Ovary (tissue), 9 donors: ENCODE measurements around the gene HIF1AN. TPM values are rescaled to one million over a fixed set of nuclear protein-coding genes. Genes with fewer than 3 reads are reported as not detected.

Experiments
- DNase-seq, 5 donors: peaks; one replicate each; pipeline ENCODE4 v3.0.0-alpha.2; 2019 to 2020
- H3K27ac ChIP-seq, 2 donors: fragments of 200-600 bp; one replicate each; pipeline versions ENCODE4 v1.5.1 to v1.8.0; 2019 to 2022
- H3K27me3 ChIP-seq: fragments of 200-600 bp; one replicate; pipeline ENCODE4 v1.8.0; 2022
- H3K36me3 ChIP-seq: fragments of 200-600 bp; sonication (generic); one replicate; pipeline ENCODE4 v1.5.1; 2019
- H3K4me1 ChIP-seq: one replicate; pipeline ENCODE4 v1.8.1; 2013; ENCODE audit warnings: mild to moderate bottlenecking, moderate library complexity; ENCODE audit not compliant: insufficient read depth
- H3K4me3 ChIP-seq: fragments of 200-600 bp; sonication (generic); one replicate; pipeline ENCODE4 v1.5.1; 2017
- H3K9me3 ChIP-seq, 2 donors: fragments of 200-600 bp in 1 of 2; sonication (generic) in 1 of 2; one replicate each; pipeline versions ENCODE4 v1.5.1 to v1.8.1; 2013 to 2019; ENCODE audit warnings: mild to moderate bottlenecking in 1 of 2, moderate library complexity in 1 of 2
- CTCF ChIP-seq, 3 donors: fragments of 450-650 bp in 2 of 3; fragments of 200-600 bp in 1 of 3; IDR thresholded peaks; one replicate each; pipeline versions ENCODE4 v1.5.1 to v1.8.0; 2016 to 2022; ENCODE audit warnings: antibody characterized with exemption in 3 of 3, mild to moderate bottlenecking in 1 of 3
- EP300 ChIP-seq: sonication (generic); formaldehyde crosslinking; IDR thresholded peaks from one replicate; pipeline ENCODE4 v1.6.1; 2017; ENCODE audit warnings: antibody characterized with exemption
- POLR2A ChIP-seq: fragments of 450-650 bp; IDR thresholded peaks from one replicate; pipeline ENCODE4 v1.6.1; 2017; ENCODE audit warnings: antibody characterized with exemption, mild to moderate bottlenecking, moderate library complexity
- WGBS, 3 donors: extraction: QIAGEN DNeasy Blood & Tissue Kit in 1 of 3; methylation state at CpG; one replicate each; pipeline versions ENCODE4 v1.1.5 to v1.1.7; 2013 to 2017; 5-methylcytosine and 5-hydroxymethylcytosine counted together
- intact Hi-C, 4 donors: fragments of 100-400 bp; cut with DNase I; formaldehyde crosslinking; loops; one replicate each; pipeline versions ENCODE4 v1.11.0 to v1.15.1; 2022 to 2023
- polyA plus RNA-seq, 2 donors: library from polyadenylated mRNA; stranded (reverse); fragments of 200-250 nt in 1 of 2; fragments of 350-450 nt in 1 of 2; fragmentation: Illumina TruSeq in 1 of 2; extraction: RNeasy Lipid Tissue Mini Kit (QIAGEN cat#74804) in 1 of 2; gene quantifications; one replicate each; pipeline ENCODE4 v1.2.3, GENCODE V29; 2013 to 2014
- total RNA-seq, 7 donors: library from RNA; depleted of rRNA in 2 of 7; stranded (reverse); fragments of >200 nt in 2 of 7; fragmentation: NEBNext Ultra II Directional in 3 of 7; extraction: Animal tissue kit (Norgen Biotek cat#: 25700) in 3 of 7; gene quantifications; one replicate each; pipeline versions ENCODE4 v1.1.0 to v1.2.4, GENCODE V29; 2016 to 2023
- donor health status: DM: no; HTN: no; CAD: no; lungs with moderate emphysema.
- donor health status: DM: no; HTN: no; CAD: no.
- donor health status: Bipolar disorder and iron deficiency.
- donor health status: DM: yes; HTN: yes; CAD: no.
- donor health status: DM: no; HTN: no; CAD: no.
- donor health status: DM: yes; HTN: yes; CAD: no.

The HIF1AN gene
- total and polyA plus RNA-seq, 9 donors = 6.3 to 60.2 (median 40.1) TPM

- H3K27me3 ChIP-seq = no peaks in the 10 kb centered on the region
- no peak for TF ChIP-seq CTCF (IDR thresholded peaks at IDR 0.05)
- no peak for TF ChIP-seq EP300
- no peak for TF ChIP-seq POLR2A
- no peak overlapping the region for H3K27ac ChIP-seq
- intact Hi-C loops = no loop called here
- DNase-seq = no peak
- 67 to 72% (median 71%) methylated on average over 9 of the region's 9 CpGs for WGBS, 3 donors
- no peaks in the 10 kb centered on the region for H3K4me1 ChIP-seq
- H3K9me3 ChIP-seq = no peaks in the 10 kb centered on the region
- H3K36me3 ChIP-seq = no peaks in the 10 kb centered on the region
- no peak overlapping the region for H3K4me3 ChIP-seq
Observed at GRCh38 chr10:100579261-100580090, 43.7 kb downstream of the HIF1AN start.

- no peak for DNase-seq
- Histone ChIP-seq H3K27me3 (no peaks in the 10 kb centered on the region), H3K36me3 (no peaks in the 10 kb centered on the region), H3K27ac (no peak overlapping the region), H3K9me3 (no peaks in the 10 kb centered on the region), H3K4me3 (no peak overlapping the region), H3K4me1 (no peaks in the 10 kb centered on the region)
- TF ChIP-seq EP300 (no peak), POLR2A (no peak), CTCF (IDR thresholded peaks at IDR 0.05) (no peak)
- intact Hi-C loops = no loop called here
- WGBS, 3 donors = 0 to 16% (median 10%) methylated on average over 1 of the region's 1 CpG
Observed at GRCh38 chr10:100586959-100587358, 51.2 kb downstream of the HIF1AN start.

- no peaks in the 10 kb centered on the region for H3K27me3 ChIP-seq
- no peak overlapping the region for H3K27ac ChIP-seq
- H3K36me3 ChIP-seq = no peaks in the 10 kb centered on the region
- H3K4me1 ChIP-seq = no peaks in the 10 kb centered on the region
- intact Hi-C loops = no loop called here
- no peaks in the 10 kb centered on the region for H3K9me3 ChIP-seq
- no peak overlapping the region for H3K4me3 ChIP-seq
- TF ChIP-seq CTCF (IDR thresholded peaks at IDR 0.05) = no peak
- TF ChIP-seq POLR2A = no peak
- no peak for TF ChIP-seq EP300
- DNase-seq = no peak
Observed at GRCh38 chr10:100598166-100598565, 62.4 kb downstream of the HIF1AN start.

- TF ChIP-seq CTCF (IDR thresholded peaks at IDR 0.05) (no peak), EP300 (no peak), POLR2A (no peak)
- H3K4me3 ChIP-seq = no peak overlapping the region
- no peaks in the 10 kb centered on the region for H3K9me3 ChIP-seq
- no peaks in the 10 kb centered on the region for H3K27me3 ChIP-seq
- WGBS, 3 donors = 84 to 89% (median 85%) methylated on average over 4 of the region's 4 CpGs
- H3K4me1 ChIP-seq = no peaks in the 10 kb centered on the region
- no peak overlapping the region for H3K27ac ChIP-seq
- H3K36me3 ChIP-seq = no peaks in the 10 kb centered on the region
- DNase-seq = no peak
- intact Hi-C loops = no loop called here
Observed at GRCh38 chr10:100600218-100600617, 64.5 kb downstream of the HIF1AN start.
